ENCODE data around the gene ACTBL2.

DNA sequence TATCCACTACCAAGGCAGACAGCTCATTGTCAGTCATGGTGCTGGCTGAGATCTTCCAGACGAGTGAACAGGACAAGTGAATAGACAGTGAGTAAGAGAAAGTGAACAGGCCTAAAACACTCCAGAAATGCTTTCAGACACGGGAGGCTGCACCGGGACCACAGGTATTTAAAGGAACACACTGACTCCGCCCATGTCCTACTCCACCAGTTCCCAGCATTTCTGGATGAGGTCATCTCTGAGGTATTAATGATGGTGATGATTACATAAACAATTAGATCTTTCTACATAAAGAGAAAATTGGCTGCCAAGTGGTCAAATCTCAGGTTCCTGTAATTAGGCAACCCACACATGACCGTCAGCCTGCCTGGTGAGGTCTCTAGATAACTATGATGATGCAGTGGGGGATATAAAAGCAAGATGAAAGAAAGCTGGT lies at the start of gene ACTBL2:
- TF ChIP-seq, protein P1, sequence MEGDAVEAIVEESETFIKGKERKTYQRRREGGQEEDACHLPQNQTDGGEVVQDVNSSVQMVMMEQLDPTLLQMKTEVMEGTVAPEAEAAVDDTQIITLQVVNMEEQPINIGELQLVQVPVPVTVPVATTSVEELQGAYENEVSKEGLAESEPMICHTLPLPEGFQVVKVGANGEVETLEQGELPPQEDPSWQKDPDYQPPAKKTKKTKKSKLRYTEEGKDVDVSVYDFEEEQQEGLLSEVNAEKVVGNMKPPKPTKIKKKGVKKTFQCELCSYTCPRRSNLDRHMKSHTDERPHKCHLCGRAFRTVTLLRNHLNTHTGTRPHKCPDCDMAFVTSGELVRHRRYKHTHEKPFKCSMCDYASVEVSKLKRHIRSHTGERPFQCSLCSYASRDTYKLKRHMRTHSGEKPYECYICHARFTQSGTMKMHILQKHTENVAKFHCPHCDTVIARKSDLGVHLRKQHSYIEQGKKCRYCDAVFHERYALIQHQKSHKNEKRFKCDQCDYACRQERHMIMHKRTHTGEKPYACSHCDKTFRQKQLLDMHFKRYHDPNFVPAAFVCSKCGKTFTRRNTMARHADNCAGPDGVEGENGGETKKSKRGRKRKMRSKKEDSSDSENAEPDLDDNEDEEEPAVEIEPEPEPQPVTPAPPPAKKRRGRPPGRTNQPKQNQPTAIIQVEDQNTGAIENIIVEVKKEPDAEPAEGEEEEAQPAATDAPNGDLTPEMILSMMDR (IDR thresholded peaks at IDR 0.05; ENCODE audit: insufficient read depth, low read depth, low read length): no peak
- no peak for TF ChIP-seq EZH2 (IDR thresholded peaks at IDR 0.05; ENCODE audit: insufficient read depth, low read length)
